AG09319 (cell line): ENCODE data around the gene HDAC4.

ENCODE experiments used
- DNase-seq: peaks from one replicate; pipeline ENCODE4 v3.0.0-alpha.2; 2010; ENCODE audit warnings: low read depth; ENCODE audit errors: extremely low read depth
- TF ChIP-seq, protein P1 (sequence below): IDR thresholded peaks from 2 replicates; pipeline ENCODE4 v1.5.1; 2011; ENCODE audit warnings: low read depth, mild to moderate bottlenecking, inconsistent platforms, low read length, moderate library complexity

HDAC4 gene

DNA sequence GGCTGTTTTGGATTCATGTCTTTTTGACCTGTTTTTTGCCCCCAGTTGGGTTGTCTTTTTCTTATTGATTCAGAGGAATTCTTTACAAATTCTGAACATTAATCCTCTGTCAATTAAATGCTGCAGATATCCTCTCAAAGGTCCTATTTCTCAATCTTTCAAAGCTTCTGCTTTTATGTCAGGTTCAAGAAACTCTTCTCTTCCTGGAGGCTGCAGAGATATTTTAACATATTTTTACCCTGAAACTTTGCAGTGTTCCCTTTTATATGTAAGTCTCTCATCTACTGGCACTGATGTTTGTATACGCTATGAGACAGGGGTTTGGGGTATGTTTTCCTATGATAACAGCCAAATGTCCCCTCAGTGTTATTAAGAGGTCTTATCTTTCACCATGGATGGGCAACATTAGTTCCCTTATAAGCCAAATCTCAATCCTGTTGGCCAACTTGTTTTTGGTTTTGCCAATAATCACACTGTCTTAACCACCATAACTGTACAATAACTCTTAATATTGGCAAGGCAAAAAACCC, 159.3 kb downstream of the HDAC4 start:
- DNase-seq, result no peak
- TF ChIP-seq, protein P1, sequence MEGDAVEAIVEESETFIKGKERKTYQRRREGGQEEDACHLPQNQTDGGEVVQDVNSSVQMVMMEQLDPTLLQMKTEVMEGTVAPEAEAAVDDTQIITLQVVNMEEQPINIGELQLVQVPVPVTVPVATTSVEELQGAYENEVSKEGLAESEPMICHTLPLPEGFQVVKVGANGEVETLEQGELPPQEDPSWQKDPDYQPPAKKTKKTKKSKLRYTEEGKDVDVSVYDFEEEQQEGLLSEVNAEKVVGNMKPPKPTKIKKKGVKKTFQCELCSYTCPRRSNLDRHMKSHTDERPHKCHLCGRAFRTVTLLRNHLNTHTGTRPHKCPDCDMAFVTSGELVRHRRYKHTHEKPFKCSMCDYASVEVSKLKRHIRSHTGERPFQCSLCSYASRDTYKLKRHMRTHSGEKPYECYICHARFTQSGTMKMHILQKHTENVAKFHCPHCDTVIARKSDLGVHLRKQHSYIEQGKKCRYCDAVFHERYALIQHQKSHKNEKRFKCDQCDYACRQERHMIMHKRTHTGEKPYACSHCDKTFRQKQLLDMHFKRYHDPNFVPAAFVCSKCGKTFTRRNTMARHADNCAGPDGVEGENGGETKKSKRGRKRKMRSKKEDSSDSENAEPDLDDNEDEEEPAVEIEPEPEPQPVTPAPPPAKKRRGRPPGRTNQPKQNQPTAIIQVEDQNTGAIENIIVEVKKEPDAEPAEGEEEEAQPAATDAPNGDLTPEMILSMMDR, result no peak

DNA sequence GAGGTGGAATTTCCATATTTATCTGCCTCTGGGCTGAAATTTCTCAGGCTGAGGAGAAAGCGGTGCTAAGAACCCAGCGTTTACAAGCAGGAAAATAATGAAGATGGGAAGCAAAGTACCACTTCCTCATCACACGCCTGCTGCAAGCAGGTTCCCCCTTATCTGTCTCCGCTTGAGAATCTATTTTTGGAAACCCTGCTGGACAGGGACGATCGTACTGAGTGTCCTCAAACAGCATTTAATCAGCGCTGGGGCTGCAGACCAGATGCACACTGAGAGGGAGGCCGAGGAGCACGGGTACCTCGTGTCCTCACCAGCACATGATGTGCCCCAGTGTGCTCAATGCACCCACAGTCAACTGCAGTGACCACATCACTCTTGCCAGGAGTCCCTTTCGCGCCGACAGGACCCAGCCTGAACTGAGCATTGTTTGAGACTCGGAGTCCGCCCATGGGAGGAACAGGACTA, 160.4 kb downstream of the HDAC4 start:
- no peak for DNase-seq
- TF ChIP-seq, protein P1, result no peak

DNA sequence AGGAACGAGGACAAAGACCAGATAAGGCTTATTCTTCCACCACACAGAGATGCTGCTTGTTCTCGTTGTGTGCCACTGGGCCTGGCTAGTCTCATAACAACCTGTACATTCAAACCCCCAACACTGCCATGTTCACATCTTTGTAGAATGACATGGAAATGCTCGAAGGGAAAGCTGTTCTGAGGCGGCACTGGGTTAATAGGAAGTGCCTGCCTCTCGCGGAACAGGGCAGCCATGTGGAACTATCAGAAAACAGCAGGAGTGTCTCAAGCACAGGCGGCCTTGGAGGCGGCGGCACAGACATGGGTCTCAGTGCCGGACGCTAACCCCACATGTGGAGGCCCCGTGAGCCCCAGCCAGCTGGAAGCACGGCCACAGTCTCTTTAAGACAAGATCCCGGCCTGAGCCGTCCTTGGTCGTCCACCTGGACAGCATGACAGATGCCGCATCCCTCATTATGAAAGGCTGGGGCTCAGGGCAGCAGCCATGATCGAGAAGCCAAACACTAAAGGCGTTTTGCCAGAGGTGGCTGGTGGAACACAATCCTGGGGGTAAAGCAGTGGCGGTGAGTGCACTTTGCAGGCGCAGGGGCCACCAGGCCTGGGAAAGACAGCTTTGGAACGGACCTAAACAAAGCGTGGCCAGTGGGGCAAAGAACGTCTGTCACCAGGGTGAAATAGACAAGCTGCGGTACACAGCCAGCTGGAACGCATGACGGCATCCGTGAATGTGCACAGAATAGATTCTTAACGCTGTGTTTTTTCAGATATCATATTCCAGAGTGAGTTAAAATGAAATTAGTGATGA, 161.0 kb downstream of the HDAC4 start:
- DNase-seq, result no peak

DNA sequence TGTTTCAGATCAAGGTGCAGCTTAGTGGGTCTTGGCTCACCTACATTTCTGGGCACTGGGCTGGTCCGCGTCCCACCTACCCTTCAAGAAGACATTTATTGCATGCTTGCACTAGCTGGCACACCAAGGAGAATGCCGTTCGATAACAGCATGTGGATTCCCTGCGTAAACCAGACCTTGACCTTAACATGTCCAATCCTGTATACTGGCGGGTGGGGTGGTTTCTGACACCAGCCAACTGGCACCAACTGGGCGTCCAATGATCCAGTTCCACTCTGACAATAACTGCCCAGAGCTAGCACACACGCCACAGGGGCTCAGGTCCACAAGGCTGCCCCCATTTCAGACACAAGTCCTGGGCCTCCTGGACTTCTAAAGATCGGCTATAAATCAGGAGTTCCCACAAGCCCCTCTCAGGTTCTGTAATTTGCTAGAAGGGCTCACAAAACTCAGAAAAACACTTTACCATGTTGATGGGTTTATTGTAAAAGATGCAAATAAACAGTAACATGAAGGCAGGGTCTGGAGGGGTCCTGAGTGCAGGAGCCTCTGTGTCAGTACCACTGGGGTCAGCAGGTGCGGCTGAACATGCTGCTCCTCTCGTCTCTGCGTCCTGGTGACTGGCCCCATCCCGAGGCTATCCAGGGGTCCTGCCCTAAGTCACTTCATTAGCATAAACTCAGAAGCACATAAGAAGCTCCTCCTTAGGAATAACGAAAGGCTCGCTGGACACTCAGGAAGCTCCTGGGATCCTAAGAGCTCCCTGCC, 161.8 kb downstream of the HDAC4 start:
- DNase-seq, result no peak
- TF ChIP-seq, protein P1, result no peak

More for the DNA sequence above, 161.0 kb downstream of the HDAC4 start:
- TF ChIP-seq, protein P1, result no peak

DNA sequence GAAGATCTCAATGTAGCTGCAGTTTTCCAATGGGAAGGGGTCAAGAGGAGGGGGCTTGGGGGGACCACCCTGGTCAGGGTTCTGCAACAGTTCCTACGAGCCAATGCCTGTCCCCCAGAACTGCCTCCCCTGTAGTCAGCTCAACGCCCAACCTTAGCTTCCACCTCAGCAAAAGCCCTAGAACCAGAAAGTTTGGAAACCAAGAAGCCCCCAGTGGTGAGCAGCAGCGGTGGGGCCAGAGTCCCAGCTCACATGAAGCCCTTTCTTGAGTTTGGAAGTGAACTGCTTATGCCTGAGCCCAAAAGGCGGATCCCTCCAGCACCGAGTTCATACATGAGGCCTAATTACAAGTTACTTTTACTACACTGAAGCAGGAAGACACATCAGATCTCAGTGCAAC, 162.4 kb downstream of the HDAC4 start:
- no peak for DNase-seq
- TF ChIP-seq, protein P1, result no peak

DNA sequence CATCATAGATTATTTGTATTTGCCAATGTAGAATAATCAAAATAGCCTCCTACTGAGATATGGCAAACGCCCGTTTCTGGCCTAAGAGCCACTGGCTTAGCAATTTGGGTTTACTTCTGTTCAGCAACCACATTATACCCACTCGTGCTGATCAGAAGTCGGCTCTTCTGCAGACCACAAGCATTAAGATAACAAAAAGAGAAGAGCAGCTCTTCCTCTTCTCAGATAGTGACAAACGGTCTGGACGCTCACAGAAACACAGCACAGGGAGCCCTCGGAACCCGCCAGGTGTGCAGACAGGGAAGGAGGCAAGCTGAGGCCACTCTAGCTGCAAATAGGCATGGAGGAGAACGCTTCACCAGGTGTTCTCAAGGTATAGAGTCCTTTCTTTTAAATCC, 164.0 kb downstream of the HDAC4 start:
- DNase-seq, result no peak
- TF ChIP-seq, protein P1, result no peak
